Lung (tissue), 12 donors: Measurements from ENCODE around the gene KRTAP10-3. TPM values are rescaled to one million over a fixed set of nuclear protein-coding genes. Genes with fewer than 3 reads are reported as not detected.
A peak's percentile ranks its signal among the peaks of the same experiment; 100 is the strongest.

Experiments
- ATAC-seq: fragments of 200-7000 bp; cut with Tn5 transposase; one replicate; pipeline ENCODE4 v1.9.1; 2020; ENCODE audit warnings: moderate number of reproducible peaks; ENCODE audit not compliant: insufficient read depth, low FRiP score
- DNase-seq, 3 donors: peaks; one replicate each; pipeline ENCODE4 v3.0.0-alpha.2; 2013 to 2017
- H3K27ac ChIP-seq, 2 donors: one replicate each; pipeline ENCODE4 v1.5.1; 2013; ENCODE audit warnings: mild to moderate bottlenecking in 2 of 2, moderate library complexity in 2 of 2, control low read depth in 1 of 2, inconsistent platforms in 1 of 2, low read depth in 1 of 2, low read length in 1 of 2
- H3K27me3 ChIP-seq, 3 donors: one replicate each; pipeline ENCODE4 v1.5.1; 2013; ENCODE audit warnings: low read length in 2 of 3; ENCODE audit not compliant: control insufficient read depth in 3 of 3, insufficient read depth in 3 of 3
- H3K36me3 ChIP-seq, 4 donors: one replicate each; pipeline ENCODE4 v1.5.1; 2013; ENCODE audit warnings: low read length in 4 of 4, mild to moderate bottlenecking in 1 of 4, moderate library complexity in 1 of 4; ENCODE audit not compliant: control insufficient read depth in 4 of 4, insufficient read depth in 4 of 4
- H3K4me1 ChIP-seq, 5 donors: one replicate each; pipeline ENCODE4 v1.5.1; 2013; ENCODE audit warnings: low read length in 5 of 5, mild to moderate bottlenecking in 2 of 5, moderate library complexity in 1 of 5; ENCODE audit not compliant: control insufficient read depth in 5 of 5, insufficient read depth in 5 of 5
- H3K4me3 ChIP-seq: one replicate; pipeline ENCODE4 v1.5.1; 2013; ENCODE audit warnings: mild to moderate bottlenecking, control low read depth, moderate library complexity
- H3K9ac ChIP-seq, 2 donors: one replicate each; pipeline ENCODE4 v1.5.1; 2013; ENCODE audit warnings: low read length in 2 of 2, control low read depth in 1 of 2; ENCODE audit not compliant: insufficient read depth in 1 of 2
- H3K9me3 ChIP-seq, 4 donors: one replicate each; pipeline ENCODE4 v1.5.1; 2013; ENCODE audit warnings: low read length in 3 of 4, mild to moderate bottlenecking in 1 of 4, moderate library complexity in 1 of 4; ENCODE audit not compliant: control insufficient read depth in 4 of 4, insufficient read depth in 3 of 4
- WGBS, 2 donors: extraction: QIAGEN DNeasy Blood & Tissue Kit; methylation state at CpG; one replicate each; pipeline ENCODE4 v1.1.7; 2013; 5-methylcytosine and 5-hydroxymethylcytosine counted together
- polyA plus RNA-seq, 2 donors: library from polyadenylated mRNA; stranded (reverse); fragments of 200-250 nt; gene quantifications; one replicate each; pipeline ENCODE4 v1.2.1, GENCODE V29; 2013
- total RNA-seq, 2 donors: library from RNA; depleted of rRNA in 1 of 2; stranded (reverse); fragments of >200 nt in 1 of 2; gene quantifications; one replicate each; pipeline ENCODE4 v1.2.1, GENCODE V29; 2014 to 2021
- TF ChIP-seq, protein P1 (sequence below): IDR thresholded peaks from 2 replicates; pipeline ENCODE4 v1.5.1; 2012; ENCODE audit warnings: mild to moderate bottlenecking; ENCODE audit errors: control extremely low read depth, extremely low read depth
- donor health status: control.
- donor health status: control.
- donor health status: Bipolar disorder and iron deficiency.
- donor health status: healthy.
- donor health status: DM: yes; HTN: yes; CAD: no.

KRTAP10-3 gene
- total and polyA plus RNA-seq, 4 donors, result not detected

DNA sequence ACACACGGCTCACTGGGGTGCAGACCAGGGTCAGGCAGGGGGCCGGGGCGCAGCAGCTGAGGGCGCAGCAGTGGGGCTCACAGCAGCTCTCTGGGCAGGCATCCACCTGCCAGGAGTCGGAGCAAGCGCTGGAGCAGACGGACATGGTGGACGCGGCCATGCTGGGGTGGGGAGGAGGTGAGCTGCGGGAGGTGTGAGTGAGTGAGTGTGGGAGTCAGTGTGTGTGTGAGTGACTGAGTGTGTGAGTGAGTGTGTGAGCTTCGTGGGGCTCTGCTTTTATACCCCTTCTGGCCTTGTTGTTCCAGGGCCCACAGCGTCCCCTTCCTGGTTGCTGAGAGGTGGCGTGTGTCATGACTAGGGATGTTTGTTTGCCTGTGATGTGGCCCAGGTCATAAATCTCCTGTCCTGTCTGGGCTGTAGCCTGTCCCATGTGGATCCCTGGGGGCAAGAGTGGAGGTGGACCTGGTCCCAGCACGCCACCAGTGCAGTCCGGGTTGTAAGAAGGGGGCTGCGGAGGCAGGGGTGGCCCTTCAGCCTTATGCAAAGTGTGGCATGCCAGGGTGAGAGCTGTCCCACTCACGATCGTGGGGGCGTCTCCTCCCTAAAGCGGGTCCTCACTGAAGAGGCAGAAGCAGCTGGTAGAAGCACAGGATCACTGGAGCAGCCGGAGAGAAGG is 18.5 kb downstream of the KRTAP10-3 start, which contains the start of gene KRTAP10-1:
Gene KRTAP10-1, minus strand, starts transcription at position 205 of the 676 bp plus-strand sequence. Its CDS starts 45 bp downstream, at position 160.
- no peak within 1 kb of the TSS for H3K9ac ChIP-seq
- no peaks in the 10 kb centered on the region for H3K4me1 ChIP-seq
- H3K9me3 ChIP-seq, result peaks cover 0 to 9% (median 1%) of the 10 kb centered on the region in 4 donors
- WGBS, 2 donors, result 74 to 76% methylated on average over 21 of the region's 21 CpGs
- H3K4me3 ChIP-seq, result no peak within 1 kb of the TSS
- H3K36me3 ChIP-seq, result no peaks in the 10 kb centered on the region
- no peak for ATAC-seq
- TF ChIP-seq, protein P1, sequence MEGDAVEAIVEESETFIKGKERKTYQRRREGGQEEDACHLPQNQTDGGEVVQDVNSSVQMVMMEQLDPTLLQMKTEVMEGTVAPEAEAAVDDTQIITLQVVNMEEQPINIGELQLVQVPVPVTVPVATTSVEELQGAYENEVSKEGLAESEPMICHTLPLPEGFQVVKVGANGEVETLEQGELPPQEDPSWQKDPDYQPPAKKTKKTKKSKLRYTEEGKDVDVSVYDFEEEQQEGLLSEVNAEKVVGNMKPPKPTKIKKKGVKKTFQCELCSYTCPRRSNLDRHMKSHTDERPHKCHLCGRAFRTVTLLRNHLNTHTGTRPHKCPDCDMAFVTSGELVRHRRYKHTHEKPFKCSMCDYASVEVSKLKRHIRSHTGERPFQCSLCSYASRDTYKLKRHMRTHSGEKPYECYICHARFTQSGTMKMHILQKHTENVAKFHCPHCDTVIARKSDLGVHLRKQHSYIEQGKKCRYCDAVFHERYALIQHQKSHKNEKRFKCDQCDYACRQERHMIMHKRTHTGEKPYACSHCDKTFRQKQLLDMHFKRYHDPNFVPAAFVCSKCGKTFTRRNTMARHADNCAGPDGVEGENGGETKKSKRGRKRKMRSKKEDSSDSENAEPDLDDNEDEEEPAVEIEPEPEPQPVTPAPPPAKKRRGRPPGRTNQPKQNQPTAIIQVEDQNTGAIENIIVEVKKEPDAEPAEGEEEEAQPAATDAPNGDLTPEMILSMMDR, result no peak
- DNase-seq, result peak in 1 of 3 donors; percentile 7
- no peaks in the 10 kb centered on the region for H3K27me3 ChIP-seq
- no peak within 1 kb of the TSS for H3K27ac ChIP-seq

DNA sequence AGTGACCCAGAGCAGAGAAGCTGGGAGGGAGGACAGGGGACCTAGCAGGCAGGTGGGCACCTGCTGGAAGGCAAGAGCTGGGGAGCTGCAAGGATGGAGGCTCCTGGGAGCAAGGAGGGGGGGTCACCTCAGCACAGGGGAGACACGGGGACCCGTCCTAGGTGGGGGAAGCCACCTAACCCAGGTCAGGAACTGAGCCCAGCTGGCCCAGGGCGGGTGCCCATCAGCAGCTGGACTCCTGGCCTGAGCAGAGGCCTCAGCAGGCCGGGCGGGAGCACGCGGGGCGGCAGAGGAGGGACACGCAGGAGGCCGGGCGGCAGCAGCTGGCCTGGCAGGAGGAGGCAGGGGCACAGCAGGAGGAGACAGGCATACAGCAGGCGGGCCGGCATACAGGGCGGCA is 19.5 kb downstream of the KRTAP10-3 start:
- DNase-seq, result peak in 1 of 3 donors; percentile 8
- no peak for ATAC-seq
- Histone ChIP-seq H3K27me3 (no peaks in the 10 kb centered on the region), H3K36me3 (no peaks in the 10 kb centered on the region), H3K9ac (no peak overlapping the region), H3K9me3 (peaks cover 0 to 8% (median 1%) of the 10 kb centered on the region in 4 donors), H3K4me3 (no peak overlapping the region), H3K27ac (no peak overlapping the region), H3K4me1 (no peaks in the 10 kb centered on the region)
- TF ChIP-seq, protein P1, result no peak
- WGBS, 2 donors, result 69 to 71% methylated on average over 14 of the region's 14 CpGs

DNA sequence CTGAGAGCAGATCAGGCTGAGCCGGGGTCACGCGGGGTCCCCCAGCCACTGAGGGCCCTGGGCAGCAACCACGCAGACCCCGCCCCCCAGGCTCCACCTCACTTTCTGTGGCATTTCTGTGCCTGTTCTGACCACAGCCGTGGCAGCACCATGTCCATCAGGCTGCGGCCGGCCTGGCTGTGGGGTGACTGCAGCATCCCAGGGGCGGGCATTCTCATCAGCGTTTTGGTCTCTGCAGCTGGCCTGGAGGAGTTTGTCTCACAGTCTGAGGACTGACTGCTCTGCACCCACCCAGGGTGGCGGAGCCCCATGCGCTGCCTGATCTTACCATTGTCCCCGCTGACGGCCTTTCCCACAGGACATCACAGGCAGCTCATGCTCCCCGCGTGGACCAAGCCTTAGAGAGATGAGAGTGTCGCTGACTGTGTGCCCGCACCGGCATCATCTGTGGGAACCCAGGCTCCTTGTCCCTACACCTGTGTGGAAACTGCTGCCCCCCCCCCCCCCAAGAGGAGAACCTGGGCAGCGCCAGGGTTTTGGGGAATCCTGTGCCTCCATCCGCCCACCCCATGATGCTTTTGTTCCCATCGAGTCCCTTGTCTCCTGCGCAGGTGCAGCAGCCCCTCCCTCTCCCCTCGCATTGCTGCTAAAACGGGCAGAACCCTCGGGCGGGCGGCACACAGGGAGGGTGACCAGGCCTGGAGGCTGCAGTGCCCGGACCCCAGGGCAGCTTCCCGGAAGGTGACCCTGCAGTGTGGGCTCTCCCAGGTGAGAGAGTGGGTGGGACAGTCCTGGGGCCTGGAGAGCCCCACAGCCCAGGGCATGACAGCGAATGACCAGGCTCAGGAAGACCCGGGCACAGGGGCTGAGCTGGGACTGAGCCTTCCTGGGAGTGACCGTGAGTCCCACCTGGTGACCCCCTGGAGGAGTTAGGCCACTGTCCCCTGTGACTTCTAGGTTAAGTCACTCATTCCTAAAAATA is 20.4 kb downstream of the KRTAP10-3 start:
- TF ChIP-seq, protein P1, result no peak
- H3K27me3 ChIP-seq, result no peaks in the 10 kb centered on the region
- H3K9me3 ChIP-seq, result peaks cover 0 to 8% (median 1%) of the 10 kb centered on the region in 4 donors
- H3K36me3 ChIP-seq, result no peaks in the 10 kb centered on the region
- H3K4me1 ChIP-seq, result no peaks in the 10 kb centered on the region
- DNase-seq (peak in 1 of 3 donors; percentile 6), ATAC-seq (no peak)
- no peak overlapping the region for H3K27ac ChIP-seq
- H3K9ac ChIP-seq, result no peak overlapping the region
- WGBS, 2 donors, result 92 to 96% methylated on average over 32 to 33 of the region's 33 CpGs
- H3K4me3 ChIP-seq, result no peak overlapping the region
